Mucosa of stomach (tissue), 1 donor: ENCODE results near the gene ZBTB47.

ENCODE experiments used
- H3K27me3 ChIP-seq: one replicate; pipeline ENCODE4 v1.7.0; 2013; ENCODE audit warnings: mild to moderate bottlenecking, low read length; ENCODE audit not compliant: control insufficient read depth, insufficient read depth
- H3K36me3 ChIP-seq: one replicate; pipeline ENCODE4 v1.7.0; 2013; ENCODE audit warnings: low read length; ENCODE audit not compliant: control insufficient read depth, insufficient read depth
- H3K4me1 ChIP-seq: one replicate; pipeline ENCODE4 v1.7.0; 2013; ENCODE audit warnings: mild to moderate bottlenecking, low read length; ENCODE audit not compliant: control insufficient read depth, insufficient read depth
- H3K4me3 ChIP-seq: one replicate; pipeline ENCODE4 v1.7.0; 2013; ENCODE audit warnings: low read length
- H3K9ac ChIP-seq: one replicate; pipeline ENCODE4 v1.7.0; 2013; ENCODE audit warnings: mild to moderate bottlenecking, low read length, moderate library complexity
- H3K9me3 ChIP-seq: one replicate; pipeline ENCODE4 v1.7.0; 2013; ENCODE audit warnings: mild to moderate bottlenecking, low read length, moderate library complexity; ENCODE audit not compliant: control insufficient read depth
- donor health status: Pancreatic carcinoma.

Gene ZBTB47

GRCh38 chr3:42668793-42669217 lies 15.3 kb downstream of the ZBTB47 start:
- Histone ChIP-seq H3K4me3 (no peak overlapping the region), H3K36me3 (no peaks in the 10 kb centered on the region), H3K4me1 (no peaks in the 10 kb centered on the region), H3K9ac (no peak overlapping the region), H3K9me3 (no peaks in the 10 kb centered on the region), H3K27me3 (peaks cover 3% of the 10 kb centered on the region)

GRCh38 chr3:42670051-42670576 lies 16.6 kb downstream of the ZBTB47 start:
- Histone ChIP-seq H3K9ac (no peak overlapping the region), H3K27me3 (peaks cover 3% of the 10 kb centered on the region), H3K36me3 (no peaks in the 10 kb centered on the region), H3K4me3 (no peak overlapping the region), H3K4me1 (no peaks in the 10 kb centered on the region), H3K9me3 (no peaks in the 10 kb centered on the region)

GRCh38 chr3:42670670-42671069 lies 17.2 kb downstream of the ZBTB47 start:
- Histone ChIP-seq H3K9ac (no peak overlapping the region), H3K4me1 (no peaks in the 10 kb centered on the region), H3K36me3 (no peaks in the 10 kb centered on the region), H3K4me3 (no peak overlapping the region), H3K9me3 (no peaks in the 10 kb centered on the region), H3K27me3 (peaks cover 3% of the 10 kb centered on the region)

GRCh38 chr3:42672515-42672914 lies 19.0 kb downstream of the ZBTB47 start:
- Histone ChIP-seq H3K4me1 (no peaks in the 10 kb centered on the region), H3K4me3 (no peak overlapping the region), H3K27me3 (no peaks in the 10 kb centered on the region), H3K9ac (no peak overlapping the region), H3K36me3 (no peaks in the 10 kb centered on the region), H3K9me3 (no peaks in the 10 kb centered on the region)

GRCh38 chr3:42673082-42673481 lies 19.6 kb downstream of the ZBTB47 start:
- H3K9me3 ChIP-seq = no peaks in the 10 kb centered on the region
- H3K36me3 ChIP-seq = no peaks in the 10 kb centered on the region
- no peaks in the 10 kb centered on the region for H3K4me1 ChIP-seq
- H3K4me3 ChIP-seq = no peak overlapping the region
- no peak overlapping the region for H3K9ac ChIP-seq
- H3K27me3 ChIP-seq = no peaks in the 10 kb centered on the region

GRCh38 chr3:42674146-42674545 lies 20.6 kb downstream of the ZBTB47 start:
- Histone ChIP-seq H3K4me1 (no peaks in the 10 kb centered on the region), H3K9me3 (no peaks in the 10 kb centered on the region), H3K4me3 (no peak overlapping the region), H3K36me3 (no peaks in the 10 kb centered on the region), H3K27me3 (no peaks in the 10 kb centered on the region), H3K9ac (no peak overlapping the region)

- Histone ChIP-seq H3K9ac (no peak overlapping the region), H3K9me3 (no peaks in the 10 kb centered on the region), H3K36me3 (no peaks in the 10 kb centered on the region), H3K4me1 (no peaks in the 10 kb centered on the region), H3K4me3 (no peak overlapping the region), H3K27me3 (no peaks in the 10 kb centered on the region)
These were observed 22.4 kb downstream of the ZBTB47 start for GRCh38 chr3:42675909-42676308.

- no peaks in the 10 kb centered on the region for H3K9me3 ChIP-seq
- H3K4me1 ChIP-seq = no peaks in the 10 kb centered on the region
- no peak overlapping the region for H3K9ac ChIP-seq
- no peaks in the 10 kb centered on the region for H3K27me3 ChIP-seq
- H3K4me3 ChIP-seq = no peak overlapping the region
- no peaks in the 10 kb centered on the region for H3K36me3 ChIP-seq
These were observed 24.9 kb downstream of the ZBTB47 start for GRCh38 chr3:42678447-42678846.

GRCh38 chr3:42680271-42680670 lies 26.8 kb downstream of the ZBTB47 start:
- Histone ChIP-seq H3K9ac (no peak overlapping the region), H3K9me3 (no peaks in the 10 kb centered on the region), H3K4me1 (no peaks in the 10 kb centered on the region), H3K36me3 (no peaks in the 10 kb centered on the region), H3K27me3 (peaks cover 6% of the 10 kb centered on the region), H3K4me3 (no peak overlapping the region)

- Histone ChIP-seq H3K36me3 (no peaks in the 10 kb centered on the region), H3K9me3 (no peaks in the 10 kb centered on the region), H3K4me3 (no peak overlapping the region), H3K27me3 (peaks cover 11% of the 10 kb centered on the region), H3K9ac (no peak overlapping the region), H3K4me1 (no peaks in the 10 kb centered on the region)
These were observed 27.3 kb downstream of the ZBTB47 start for GRCh38 chr3:42680806-42681205.

- Histone ChIP-seq H3K36me3 (no peaks in the 10 kb centered on the region), H3K9me3 (no peaks in the 10 kb centered on the region), H3K9ac (no peak overlapping the region), H3K27me3 (peaks cover 18% of the 10 kb centered on the region), H3K4me3 (no peak overlapping the region), H3K4me1 (no peaks in the 10 kb centered on the region)
These were observed 28.0 kb downstream of the ZBTB47 start for GRCh38 chr3:42681361-42682038.

GRCh38 chr3:42682301-42683070 lies 29.0 kb downstream of the ZBTB47 start:
- H3K9me3 ChIP-seq = no peaks in the 10 kb centered on the region
- no peaks in the 10 kb centered on the region for H3K4me1 ChIP-seq
- no peak overlapping the region for H3K4me3 ChIP-seq
- H3K36me3 ChIP-seq = no peaks in the 10 kb centered on the region
- no peak overlapping the region for H3K9ac ChIP-seq
- H3K27me3 ChIP-seq = peaks cover 21% of the 10 kb centered on the region
